ENCODE measurements around the gene WFDC1. TPM values are rescaled to one million over a fixed set of nuclear protein-coding genes. Genes with fewer than 3 reads are reported as not detected.
A peak's percentile ranks its signal among the peaks of the same experiment; 100 is the strongest.

The WFDC1 gene
- polyA plus RNA-seq, 6 donors from 2014 or later, result not detected

- peak overlapping the region in 1 of 8 donors; percentile 29 for H3K4me3 Mint-ChIP-seq
- H3K27ac Mint-ChIP-seq, result no peak overlapping the region
- H3K36me3 Mint-ChIP-seq, result no peaks in the 10 kb centered on the region
- H3K4me1 Mint-ChIP-seq, result no peaks in the 10 kb centered on the region
- ATAC-seq (ENCODE audit: low read depth in 2 of 2) (no peak), DNase-seq (no peak)
- H3K27me3 Mint-ChIP-seq, result peaks cover 28 to 29% (median 29%) of the 10 kb centered on the region in 3 donors
- H3K9me3 Mint-ChIP-seq, result no peaks in the 10 kb centered on the region
Observed at GRCh38 chr16:84279881-84280280, 14.8 kb upstream of the WFDC1 start.

- no peaks in the 10 kb centered on the region for H3K36me3 Mint-ChIP-seq
- DNase-seq (no peak), ATAC-seq (ENCODE audit: low read depth in 2 of 2) (no peak)
- no peaks in the 10 kb centered on the region for H3K9me3 Mint-ChIP-seq
- no peak overlapping the region for H3K27ac Mint-ChIP-seq
- H3K4me3 Mint-ChIP-seq, result no peak overlapping the region
- H3K27me3 Mint-ChIP-seq, result peaks cover 19 to 23% (median 23%) of the 10 kb centered on the region in 3 donors
- no peaks in the 10 kb centered on the region for H3K4me1 Mint-ChIP-seq
Observed at GRCh38 chr16:84281074-84281473, 13.6 kb upstream of the WFDC1 start.

- Mint-ChIP-seq H3K27ac (no peak overlapping the region), H3K36me3 (no peaks in the 10 kb centered on the region)
Observed at GRCh38 chr16:84282533-84282932, 12.1 kb upstream of the WFDC1 start.

GRCh38 chr16:84283314-84284153 lies 11.1 kb upstream of the WFDC1 start:
- ATAC-seq (ENCODE audit: low read depth in 2 of 2) (no peak), DNase-seq (no peak)
- H3K4me3 Mint-ChIP-seq, result no peak overlapping the region
- no peaks in the 10 kb centered on the region for H3K36me3 Mint-ChIP-seq
- H3K4me1 Mint-ChIP-seq, result no peaks in the 10 kb centered on the region
- no peak overlapping the region for H3K27ac Mint-ChIP-seq
- peaks cover 17 to 30% (median 27%) of the 10 kb centered on the region in 3 donors for H3K27me3 Mint-ChIP-seq
- H3K9me3 Mint-ChIP-seq, result peaks cover 0 to 4% (median 0%) of the 10 kb centered on the region in 7 donors

More at GRCh38 chr16:84282533-84282932, 12.1 kb upstream of the WFDC1 start:
- DNase-seq, result no peak
- no peak for ATAC-seq (ENCODE audit: low read depth in 2 of 2)
- H3K4me1 Mint-ChIP-seq, result no peaks in the 10 kb centered on the region
- no peak overlapping the region for H3K4me3 Mint-ChIP-seq
- no peaks in the 10 kb centered on the region for H3K9me3 Mint-ChIP-seq
- peaks cover 20 to 24% (median 23%) of the 10 kb centered on the region in 3 donors for H3K27me3 Mint-ChIP-seq

GRCh38 chr16:84284154-84284722 lies 10.4 kb upstream of the WFDC1 start:
- DNase-seq, result no peak
- Mint-ChIP-seq H3K4me3 (no peak overlapping the region), H3K36me3 (no peaks in the 10 kb centered on the region), H3K27me3 (peaks cover 18 to 37% (median 29%) of the 10 kb centered on the region in 3 donors), H3K9me3 (peaks cover 0 to 4% (median 0%) of the 10 kb centered on the region in 7 donors), H3K4me1 (no peaks in the 10 kb centered on the region), H3K27ac (no peak overlapping the region)
- ATAC-seq (ENCODE audit: low read depth in 2 of 2), result no peak

- Mint-ChIP-seq H3K4me1 (no peaks in the 10 kb centered on the region), H3K27ac (no peak overlapping the region), H3K36me3 (no peaks in the 10 kb centered on the region), H3K9me3 (peaks cover 0 to 4% (median 0%) of the 10 kb centered on the region in 7 donors), H3K4me3 (no peak overlapping the region), H3K27me3 (peaks cover 25 to 46% (median 34%) of the 10 kb centered on the region in 3 donors)
- no peak for ATAC-seq (ENCODE audit: low read depth in 2 of 2)
- no peak for DNase-seq
Observed at GRCh38 chr16:84286578-84287240, 8.0 kb upstream of the WFDC1 start.

GRCh38 chr16:84288902-84289301 lies 5.8 kb upstream of the WFDC1 start:
- DNase-seq, result no peak
- Mint-ChIP-seq H3K9me3 (peaks cover 0 to 4% (median 0%) of the 10 kb centered on the region in 7 donors), H3K4me3 (no peak overlapping the region), H3K4me1 (peaks cover 0 to 1% (median under 1%) of the 10 kb centered on the region in 3 donors), H3K27ac (no peak overlapping the region), H3K27me3 (peaks cover 30 to 49% (median 39%) of the 10 kb centered on the region in 3 donors), H3K36me3 (no peaks in the 10 kb centered on the region)
- ATAC-seq (ENCODE audit: low read depth in 2 of 2), result no peak

GRCh38 chr16:84291226-84291625 lies 3.5 kb upstream of the WFDC1 start:
- DNase-seq (no peak), ATAC-seq (ENCODE audit: low read depth in 2 of 2) (no peak)
- Mint-ChIP-seq H3K4me3 (no peak overlapping the region), H3K36me3 (no peaks in the 10 kb centered on the region), H3K27ac (no peak overlapping the region), H3K27me3 (peaks cover 48 to 72% (median 62%) of the 10 kb centered on the region in 3 donors), H3K9me3 (peaks cover 0 to 4% (median 0%) of the 10 kb centered on the region in 7 donors), H3K4me1 (peaks cover 4 to 9% (median 5%) of the 10 kb centered on the region in 3 donors)

- peaks cover 55 to 79% (median 68%) of the 10 kb centered on the region in 3 donors for H3K27me3 Mint-ChIP-seq
- no peak overlapping the region for H3K27ac Mint-ChIP-seq
- DNase-seq (no peak), ATAC-seq (ENCODE audit: low read depth in 2 of 2) (no peak)
- H3K4me3 Mint-ChIP-seq, result peak overlapping the region in 1 of 8 donors; percentile 59
- peaks cover 4 to 9% (median 5%) of the 10 kb centered on the region in 3 donors for H3K4me1 Mint-ChIP-seq
- H3K36me3 Mint-ChIP-seq, result no peaks in the 10 kb centered on the region
- H3K9me3 Mint-ChIP-seq, result peaks cover 0 to 4% (median 0%) of the 10 kb centered on the region in 7 donors
Observed at GRCh38 chr16:84292011-84292410, 2.7 kb upstream of the WFDC1 start.

- ATAC-seq (ENCODE audit: low read depth in 2 of 2), result no peak
- Mint-ChIP-seq H3K4me3 (no peak overlapping the region), H3K27ac (no peak overlapping the region), H3K36me3 (no peaks in the 10 kb centered on the region), H3K27me3 (peaks cover 54 to 69% (median 65%) of the 10 kb centered on the region in 3 donors), H3K4me1 (peaks cover 4 to 9% (median 5%) of the 10 kb centered on the region in 3 donors), H3K9me3 (peaks cover 0 to 3% (median 0%) of the 10 kb centered on the region in 7 donors)
- no peak for DNase-seq
Observed at GRCh38 chr16:84293406-84293805, 1.3 kb upstream of the WFDC1 start.

GRCh38 chr16:84294117-84294516 lies 561 bp upstream of the WFDC1 start:
- DNase-seq (no peak), ATAC-seq (ENCODE audit: low read depth in 2 of 2) (no peak)
- Mint-ChIP-seq H3K4me1 (peaks cover 4 to 9% (median 5%) of the 10 kb centered on the region in 3 donors), H3K9me3 (no peaks in the 10 kb centered on the region), H3K27ac (no peak overlapping the region), H3K36me3 (no peaks in the 10 kb centered on the region), H3K4me3 (peak overlapping the region in 2 of 8 donors; percentile 23 to 24), H3K27me3 (peaks cover 56 to 62% (median 60%) of the 10 kb centered on the region in 3 donors)

GRCh38 chr16:84295203-84295860 lies 654 bp downstream of the WFDC1 start:
- Mint-ChIP-seq H3K27ac (peak overlapping the region in 1 of 6 donors; percentile 12), H3K4me1 (peaks cover 4 to 9% (median 5%) of the 10 kb centered on the region in 3 donors), H3K36me3 (no peaks in the 10 kb centered on the region), H3K4me3 (peak overlapping the region in 1 of 8 donors; percentile 12), H3K9me3 (no peaks in the 10 kb centered on the region), H3K27me3 (peaks cover 49 to 53% (median 49%) of the 10 kb centered on the region in 3 donors)
- DNase-seq (no peak), ATAC-seq (ENCODE audit: low read depth in 2 of 2) (no peak)

GRCh38 chr16:84298376-84298899 lies 3.8 kb downstream of the WFDC1 start:
- Mint-ChIP-seq H3K4me3 (no peak overlapping the region), H3K27ac (no peak overlapping the region), H3K36me3 (no peaks in the 10 kb centered on the region), H3K27me3 (peaks cover 35 to 50% (median 41%) of the 10 kb centered on the region in 3 donors), H3K9me3 (no peaks in the 10 kb centered on the region), H3K4me1 (peaks cover 4 to 9% (median 5%) of the 10 kb centered on the region in 3 donors)
- no peak for ATAC-seq (ENCODE audit: low read depth in 2 of 2)
- DNase-seq, result no peak
